OCI-LY7 (cell line): ENCODE data around the gene PLA2G2A.

ENCODE experiments used
- CTCF ChIP-seq: fragments of 200-600 bp; sonication (generic); conservative IDR thresholded peaks from 2 replicates; pipeline ENCODE4 v1.5.1; 2014; ENCODE audit warnings: mild to moderate bottlenecking, antibody characterized with exemption, low read length, moderate library complexity, mixed read lengths
- EZH2phosphoT487 ChIP-seq: fragments of 200-600 bp; sonication (generic); IDR thresholded peaks from 2 replicates; pipeline ENCODE4 v1.6.1; 2018; ENCODE audit warnings: low read depth, borderline replicate concordance, mild to moderate bottlenecking, mixed run types, antibody characterized with exemption, low read length, moderate library complexity, mixed read lengths

GRCh38 chr1:19974822-19975416, 4.5 kb downstream of the PLA2G2A start:
- TF ChIP-seq CTCF (peak; percentile 63), EZH2phosphoT487 (no peak)
